ENCODE measurements around the gene PLCL2.

PLCL2 gene

DNA sequence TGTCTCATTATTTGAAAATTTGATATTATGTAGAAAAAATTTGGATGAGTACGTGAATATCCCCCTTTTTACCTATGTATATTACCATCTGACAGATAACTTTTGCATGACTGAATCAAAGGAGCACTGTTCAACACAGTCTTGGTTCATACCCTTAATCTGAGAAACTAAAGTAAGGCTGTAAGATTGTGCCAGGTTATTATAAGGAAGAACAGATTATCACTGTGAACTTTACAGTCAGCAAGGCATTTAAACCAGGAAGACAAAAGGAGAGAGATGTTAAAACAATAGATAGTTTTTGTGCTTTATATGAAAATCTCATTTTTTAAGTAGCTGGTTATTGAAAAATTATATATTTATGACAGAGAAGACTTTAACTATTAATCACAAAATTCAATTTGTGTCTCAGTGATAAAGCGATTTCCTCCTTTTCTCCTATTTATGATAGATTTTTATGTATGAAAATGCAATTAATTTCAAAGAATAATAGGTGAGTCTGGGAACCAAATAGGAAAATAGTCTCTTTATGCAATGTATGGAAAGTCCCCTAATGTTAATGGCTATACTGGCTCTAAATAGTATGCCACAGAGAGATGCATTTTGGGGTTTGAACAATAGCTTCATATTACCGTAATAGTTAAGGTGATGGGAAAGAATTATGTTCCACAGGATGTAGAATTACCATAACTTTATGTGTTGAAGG lies 33.4 kb downstream of the PLCL2 start:
- no peak overlapping the region for H2AFZ ChIP-seq (ENCODE audit: low read depth, low read length)
- H4K20me1 ChIP-seq (ENCODE audit: insufficient read depth, low read length), result peaks cover 9% of the 10 kb centered on the region; the same call in 1 of the 2 replicates
- peaks cover 1% of the 10 kb centered on the region for H3K9me3 ChIP-seq (ENCODE audit: insufficient read depth, low read length, severe bottlenecking)
- no peak for DNase-seq
- no peak overlapping the region for H3K27ac ChIP-seq (ENCODE audit: low read length)
- ATAC-seq (ENCODE audit: insufficient read depth, low read depth), result no peak
- H3K9ac ChIP-seq (ENCODE audit: low read depth, low read length), result no peak overlapping the region
- H3K36me3 ChIP-seq (ENCODE audit: insufficient read depth, low read length), result no peaks in the 10 kb centered on the region
- H3K4me3 ChIP-seq (ENCODE audit: low read depth in 1 of 2, low read length in 2 of 2), result no peak overlapping the region
- H3K79me2 ChIP-seq (ENCODE audit: insufficient read depth, low read length), result peaks cover 15% of the 10 kb centered on the region; the same call in 1 of the 2 replicates
- H3K4me2 ChIP-seq (ENCODE audit: insufficient read depth, low read length), result no peak overlapping the region
- TF ChIP-seq EZH2 (IDR thresholded peaks at IDR 0.05; ENCODE audit: borderline replicate concordance, low read depth, low read length, severe bottlenecking), result no peak
- TF ChIP-seq, protein P1, sequence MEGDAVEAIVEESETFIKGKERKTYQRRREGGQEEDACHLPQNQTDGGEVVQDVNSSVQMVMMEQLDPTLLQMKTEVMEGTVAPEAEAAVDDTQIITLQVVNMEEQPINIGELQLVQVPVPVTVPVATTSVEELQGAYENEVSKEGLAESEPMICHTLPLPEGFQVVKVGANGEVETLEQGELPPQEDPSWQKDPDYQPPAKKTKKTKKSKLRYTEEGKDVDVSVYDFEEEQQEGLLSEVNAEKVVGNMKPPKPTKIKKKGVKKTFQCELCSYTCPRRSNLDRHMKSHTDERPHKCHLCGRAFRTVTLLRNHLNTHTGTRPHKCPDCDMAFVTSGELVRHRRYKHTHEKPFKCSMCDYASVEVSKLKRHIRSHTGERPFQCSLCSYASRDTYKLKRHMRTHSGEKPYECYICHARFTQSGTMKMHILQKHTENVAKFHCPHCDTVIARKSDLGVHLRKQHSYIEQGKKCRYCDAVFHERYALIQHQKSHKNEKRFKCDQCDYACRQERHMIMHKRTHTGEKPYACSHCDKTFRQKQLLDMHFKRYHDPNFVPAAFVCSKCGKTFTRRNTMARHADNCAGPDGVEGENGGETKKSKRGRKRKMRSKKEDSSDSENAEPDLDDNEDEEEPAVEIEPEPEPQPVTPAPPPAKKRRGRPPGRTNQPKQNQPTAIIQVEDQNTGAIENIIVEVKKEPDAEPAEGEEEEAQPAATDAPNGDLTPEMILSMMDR (IDR thresholded peaks at IDR 0.05; ENCODE audit: borderline replicate concordance, extremely low read depth, low read length, poor library complexity, severe bottlenecking), result no peak
- no peaks in the 10 kb centered on the region for H3K27me3 ChIP-seq (ENCODE audit: insufficient read depth, low read length, poor library complexity)
- H3K4me1 ChIP-seq (ENCODE audit: insufficient read depth, low read length), result no peaks in the 10 kb centered on the region

DNA sequence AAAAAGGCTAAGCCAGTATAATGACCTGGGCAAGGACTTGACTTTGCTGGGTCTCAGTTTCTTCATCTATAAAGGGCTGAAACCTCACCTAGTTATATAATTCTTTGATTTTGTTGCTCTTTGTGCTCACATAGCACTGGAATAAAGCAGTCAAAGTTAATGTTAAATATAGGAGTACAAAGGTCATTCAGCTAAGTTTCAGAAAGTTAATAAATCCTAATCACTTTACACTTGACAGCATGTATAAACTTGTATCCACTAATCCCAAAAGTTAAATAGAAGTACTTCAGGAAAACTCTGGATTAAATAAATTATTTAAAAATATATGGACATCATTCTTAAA lies 33.9 kb downstream of the PLCL2 start:
- no peaks in the 10 kb centered on the region for H3K4me1 ChIP-seq (ENCODE audit: insufficient read depth, low read length)
- no peaks in the 10 kb centered on the region for H3K36me3 ChIP-seq (ENCODE audit: insufficient read depth, low read length)
- H3K79me2 ChIP-seq (ENCODE audit: insufficient read depth, low read length), result peaks cover 17% of the 10 kb centered on the region; the same call in 1 of the 2 replicates
- H3K9me3 ChIP-seq (ENCODE audit: insufficient read depth, low read length, severe bottlenecking), result peaks cover 3% of the 10 kb centered on the region
- no peak overlapping the region for H2AFZ ChIP-seq (ENCODE audit: low read depth, low read length)
- H3K27ac ChIP-seq (ENCODE audit: low read length), result no peak overlapping the region
- H4K20me1 ChIP-seq (ENCODE audit: insufficient read depth, low read length), result peaks cover 9% of the 10 kb centered on the region; the same call in 1 of the 2 replicates
- ATAC-seq (ENCODE audit: insufficient read depth, low read depth), result no peak
- no peak overlapping the region for H3K4me2 ChIP-seq (ENCODE audit: insufficient read depth, low read length)
- DNase-seq, result no peak
- H3K27me3 ChIP-seq (ENCODE audit: insufficient read depth, low read length, poor library complexity), result no peaks in the 10 kb centered on the region
- H3K9ac ChIP-seq (ENCODE audit: low read depth, low read length), result no peak overlapping the region
- TF ChIP-seq, protein P1 (IDR thresholded peaks at IDR 0.05; ENCODE audit: borderline replicate concordance, extremely low read depth, low read length, poor library complexity, severe bottlenecking), result no peak
- no peak for TF ChIP-seq EZH2 (IDR thresholded peaks at IDR 0.05; ENCODE audit: borderline replicate concordance, low read depth, low read length, severe bottlenecking)
- no peak overlapping the region for H3K4me3 ChIP-seq (ENCODE audit: low read depth in 1 of 2, low read length in 2 of 2)

DNA sequence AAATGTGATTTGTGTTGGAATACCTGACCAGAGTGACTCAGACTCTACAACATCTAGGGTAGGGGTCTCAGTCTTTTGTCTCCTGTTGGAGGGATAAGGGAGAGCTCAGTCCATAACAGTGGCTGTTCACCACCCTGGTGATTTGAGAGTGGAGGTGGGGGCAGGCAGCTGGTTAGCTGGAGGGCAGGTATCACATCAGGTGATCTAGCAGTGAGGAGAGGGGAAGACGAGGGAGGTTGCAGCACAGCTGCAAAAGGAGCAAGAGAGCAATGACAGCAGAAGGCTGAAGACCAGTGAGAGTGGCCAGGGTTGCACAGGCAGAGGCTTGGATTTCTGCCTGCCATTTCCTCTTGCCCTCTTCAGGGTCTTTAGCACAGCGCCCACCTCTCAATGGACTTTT lies 38.4 kb downstream of the PLCL2 start:
- H2AFZ ChIP-seq (ENCODE audit: low read depth, low read length), result no peak overlapping the region
- DNase-seq (no peak), ATAC-seq (ENCODE audit: insufficient read depth, low read depth) (no peak)
- peaks cover 8% of the 10 kb centered on the region for H4K20me1 ChIP-seq (ENCODE audit: insufficient read depth, low read length)
- no peak overlapping the region for H3K4me2 ChIP-seq (ENCODE audit: insufficient read depth, low read length)
- no peaks in the 10 kb centered on the region for H3K36me3 ChIP-seq (ENCODE audit: insufficient read depth, low read length)
- no peak overlapping the region for H3K4me3 ChIP-seq (ENCODE audit: low read depth in 1 of 2, low read length in 2 of 2)
- H3K9ac ChIP-seq (ENCODE audit: low read depth, low read length), result no peak overlapping the region
- TF ChIP-seq, protein P1 (IDR thresholded peaks at IDR 0.05; ENCODE audit: borderline replicate concordance, extremely low read depth, low read length, poor library complexity, severe bottlenecking), result no peak
- TF ChIP-seq EZH2 (IDR thresholded peaks at IDR 0.05; ENCODE audit: borderline replicate concordance, low read depth, low read length, severe bottlenecking), result no peak
- H3K27ac ChIP-seq (ENCODE audit: low read length), result no peak overlapping the region
- H3K4me1 ChIP-seq (ENCODE audit: insufficient read depth, low read length), result no peaks in the 10 kb centered on the region
- peaks cover 7% of the 10 kb centered on the region for H3K9me3 ChIP-seq (ENCODE audit: insufficient read depth, low read length, severe bottlenecking)
- H3K79me2 ChIP-seq (ENCODE audit: insufficient read depth, low read length), result peaks cover 22% of the 10 kb centered on the region
- no peaks in the 10 kb centered on the region for H3K27me3 ChIP-seq (ENCODE audit: insufficient read depth, low read length, poor library complexity)

All from DND-41 (cell line).